Stimulated activated naive CD8-positive, alpha-beta T cell treated with anti-CD3 and anti-CD28 coated beads, Interleukin-15, Interleukin-2, amounts not matched to agents 100 ng/mL and 50 ng/mL, for 24 hours (primary cell): Measurements from ENCODE around the gene OPN3.

Experiments
- H3K27ac Mint-ChIP-seq: one replicate; pipeline ENCODE4 v1.8.0; 2021; ENCODE audit warnings: mild to moderate bottlenecking, mixed read lengths
- H3K27me3 Mint-ChIP-seq: one replicate; pipeline ENCODE4 v1.8.0; 2021; ENCODE audit warnings: mixed read lengths
- H3K36me3 Mint-ChIP-seq: one replicate; pipeline ENCODE4 v1.8.0; 2021; ENCODE audit warnings: low read depth, mixed read lengths
- H3K4me1 Mint-ChIP-seq: one replicate; pipeline ENCODE4 v1.8.0; 2021; ENCODE audit warnings: low read depth, mixed read lengths
- H3K4me3 Mint-ChIP-seq: one replicate; pipeline ENCODE4 v1.8.0; 2021; ENCODE audit warnings: mild to moderate bottlenecking, mixed read lengths
- H3K9me3 Mint-ChIP-seq: one replicate; pipeline ENCODE4 v1.8.0; 2021; ENCODE audit warnings: mixed read lengths

The OPN3 gene

DNA sequence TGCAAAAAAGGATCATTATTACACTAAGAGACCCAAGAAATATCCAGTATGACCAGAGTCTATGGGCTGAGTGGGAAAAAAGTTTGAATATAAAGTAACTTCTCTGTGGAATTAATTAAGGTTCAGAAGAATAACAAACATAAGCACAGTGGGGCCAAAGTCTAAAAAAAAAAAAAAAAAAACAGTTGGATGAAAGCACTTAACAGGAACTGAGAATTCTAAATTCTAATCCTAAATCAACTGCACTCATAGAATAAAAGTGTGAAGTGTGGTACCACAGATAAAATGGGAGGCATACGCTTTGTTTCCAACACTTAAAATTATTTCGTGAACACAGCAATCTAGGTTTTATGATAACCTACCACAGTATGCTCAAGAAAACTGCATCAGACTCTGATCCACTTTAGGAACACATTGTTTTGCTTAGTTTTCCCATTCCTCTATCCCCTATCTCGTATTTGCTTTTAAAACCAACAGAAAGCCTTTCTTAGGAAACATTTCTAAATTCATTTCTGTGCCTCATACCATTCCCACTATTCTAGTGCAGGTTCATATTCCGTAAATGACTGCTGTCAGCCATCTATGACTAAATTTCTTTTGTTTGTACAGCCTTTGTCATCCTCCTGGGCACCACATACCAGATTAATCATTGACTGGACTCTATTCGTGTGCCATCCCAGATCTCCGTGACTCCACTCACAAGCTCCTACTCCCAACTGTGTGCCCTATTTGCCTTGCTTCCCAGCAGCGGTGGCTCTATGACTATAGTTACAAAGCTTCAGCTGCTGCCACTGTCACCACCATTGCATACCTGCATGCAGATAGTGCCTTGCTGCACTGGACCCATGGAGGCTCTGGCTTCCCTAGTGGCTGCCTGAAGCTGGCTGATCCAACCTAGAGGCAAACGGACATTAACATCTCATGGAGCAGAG is 24.9 kb downstream of the OPN3 start:
- no peaks in the 10 kb centered on the region for H3K27me3 Mint-ChIP-seq
- H3K36me3 Mint-ChIP-seq: peaks cover 5% of the 10 kb centered on the region
- no peak overlapping the region for H3K27ac Mint-ChIP-seq
- peaks cover 41% of the 10 kb centered on the region for H3K4me1 Mint-ChIP-seq
- no peaks in the 10 kb centered on the region for H3K9me3 Mint-ChIP-seq
- H3K4me3 Mint-ChIP-seq: no peak overlapping the region

DNA sequence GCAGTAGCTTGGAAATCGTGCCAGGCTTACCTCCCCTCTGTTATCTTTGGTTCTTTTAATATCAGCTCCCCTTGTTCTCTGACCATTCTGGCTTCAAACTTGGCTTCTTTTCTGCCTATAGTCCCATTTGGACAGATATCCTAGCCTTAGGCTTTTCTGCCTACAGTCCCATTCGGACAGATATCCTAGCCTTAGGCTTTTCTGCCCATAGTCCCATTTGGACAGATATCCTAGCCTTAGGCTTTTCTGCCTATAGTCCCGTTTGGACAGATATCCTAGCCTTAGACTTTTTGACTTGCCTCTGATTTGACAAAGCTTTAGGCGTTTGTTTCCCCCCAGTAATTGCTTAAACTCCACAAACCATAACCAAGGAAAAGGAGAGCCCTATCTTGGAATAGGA is 25.6 kb downstream of the OPN3 start:
- no peaks in the 10 kb centered on the region for H3K27me3 Mint-ChIP-seq
- no peak overlapping the region for H3K4me3 Mint-ChIP-seq
- peaks cover 41% of the 10 kb centered on the region for H3K4me1 Mint-ChIP-seq
- no peaks in the 10 kb centered on the region for H3K9me3 Mint-ChIP-seq
- H3K36me3 Mint-ChIP-seq: peaks cover 5% of the 10 kb centered on the region
- H3K27ac Mint-ChIP-seq: no peak overlapping the region

DNA sequence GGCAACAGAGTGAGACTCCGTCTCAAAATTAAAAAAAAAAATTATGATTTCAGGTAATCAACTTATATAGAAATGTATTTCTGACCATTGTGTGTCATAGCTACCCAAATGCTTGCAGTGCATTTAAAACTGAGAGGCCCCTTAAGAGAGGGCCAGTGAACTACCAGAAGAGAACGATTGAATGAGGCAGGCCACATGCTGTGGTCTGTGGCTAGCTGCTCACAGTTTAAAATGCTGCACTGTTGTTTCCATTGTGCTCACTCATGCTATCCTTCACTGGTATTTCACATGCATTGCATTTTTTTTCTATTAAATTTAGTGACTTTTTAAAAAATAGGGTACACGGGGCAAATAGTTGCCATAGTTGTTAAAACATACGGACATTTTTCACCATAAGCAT is 26.0 kb downstream of the OPN3 start:
- Mint-ChIP-seq H3K36me3 (peaks cover 5% of the 10 kb centered on the region), H3K9me3 (no peaks in the 10 kb centered on the region), H3K4me3 (no peak overlapping the region), H3K27ac (no peak overlapping the region), H3K27me3 (no peaks in the 10 kb centered on the region), H3K4me1 (peaks cover 41% of the 10 kb centered on the region)

DNA sequence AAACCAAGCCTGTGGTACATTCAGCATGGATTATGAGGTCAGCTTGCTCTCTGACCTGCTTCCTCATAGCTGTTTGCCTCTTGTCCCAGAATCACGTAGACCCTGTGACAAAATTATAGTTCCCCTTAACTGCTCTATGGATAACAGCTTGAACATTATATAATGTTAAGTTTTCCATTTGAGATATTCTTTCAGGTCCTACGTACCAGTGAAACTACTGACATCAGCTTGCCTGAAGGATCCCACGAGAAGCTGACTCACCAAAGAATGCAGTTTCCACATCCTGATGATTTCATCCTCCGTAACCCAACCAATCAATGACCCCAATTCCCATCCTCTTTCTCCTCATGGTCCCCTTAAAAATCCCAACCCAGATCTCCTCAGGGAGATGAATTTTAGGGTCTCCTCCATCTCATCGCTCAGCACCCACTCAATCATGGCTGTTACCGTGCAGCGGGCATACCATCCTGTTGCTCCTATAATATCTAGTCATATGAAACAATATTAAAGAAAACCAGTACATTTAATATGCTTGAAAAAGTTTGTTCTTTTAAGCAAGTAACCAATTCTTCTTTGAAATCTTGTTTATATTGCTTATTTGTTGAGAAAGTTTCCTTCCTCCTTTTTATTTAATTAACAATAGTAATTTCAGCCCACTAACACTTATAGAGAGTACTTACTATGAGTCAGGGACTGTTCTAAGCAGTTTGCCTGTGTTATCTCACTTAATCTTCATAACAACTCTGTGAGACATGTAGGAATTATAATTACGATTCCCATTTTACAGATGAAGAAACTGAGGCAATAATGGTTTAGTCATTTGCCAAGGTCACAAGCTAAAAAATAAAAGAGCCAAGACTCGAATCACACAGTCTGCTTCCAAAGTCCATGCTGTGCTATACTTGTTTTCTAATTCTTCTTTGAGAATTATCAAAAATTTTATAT is 27.4 kb downstream of the OPN3 start:
- Mint-ChIP-seq H3K36me3 (peaks cover 5% of the 10 kb centered on the region), H3K9me3 (no peaks in the 10 kb centered on the region), H3K27me3 (no peaks in the 10 kb centered on the region), H3K4me3 (no peak overlapping the region), H3K4me1 (peaks cover 42% of the 10 kb centered on the region), H3K27ac (peak overlapping the region; percentile 73)

DNA sequence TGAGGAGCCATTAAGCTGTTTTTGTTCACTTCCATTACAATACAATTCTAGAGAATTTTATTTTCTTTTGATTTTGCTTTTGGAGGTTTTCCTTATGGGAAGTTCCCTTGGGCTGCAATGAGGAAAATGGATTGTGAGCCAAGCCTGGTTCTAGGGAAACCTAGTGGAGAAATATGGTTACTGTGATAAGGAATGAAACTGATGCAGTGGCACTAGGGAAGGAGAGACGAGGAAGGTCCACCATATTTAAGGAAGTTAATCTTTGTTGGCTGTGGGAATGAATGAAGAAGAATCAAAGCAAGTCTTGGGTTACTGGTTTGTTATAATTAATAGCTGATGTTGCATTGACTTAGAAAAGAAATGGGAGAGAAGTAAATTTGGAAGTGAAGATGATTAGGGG is 28.4 kb downstream of the OPN3 start:
- Mint-ChIP-seq H3K4me1 (peaks cover 34% of the 10 kb centered on the region), H3K27me3 (no peaks in the 10 kb centered on the region), H3K9me3 (no peaks in the 10 kb centered on the region)

DNA sequence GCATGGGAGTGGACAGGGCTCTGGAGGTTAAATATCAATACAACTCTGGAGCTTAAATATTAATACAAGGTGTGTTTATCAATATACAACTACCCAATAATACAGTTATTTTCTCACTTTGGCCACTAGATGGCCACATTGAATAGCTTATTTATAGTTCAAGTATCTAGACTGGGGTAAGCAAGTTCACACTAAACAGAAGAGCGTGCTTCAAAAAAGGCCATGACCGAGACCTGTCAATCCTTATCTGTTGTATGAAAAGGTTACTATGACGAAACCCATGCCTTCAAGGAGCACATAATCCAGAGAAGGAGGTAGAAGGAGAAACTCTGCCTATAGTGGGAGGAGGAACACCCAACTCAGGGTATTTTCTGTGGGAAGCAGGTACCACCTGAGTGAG is 29.1 kb downstream of the OPN3 start:
- peaks cover 34% of the 10 kb centered on the region for H3K4me1 Mint-ChIP-seq
- no peak overlapping the region for H3K4me3 Mint-ChIP-seq
- H3K27ac Mint-ChIP-seq: no peak overlapping the region
- H3K9me3 Mint-ChIP-seq: no peaks in the 10 kb centered on the region
- no peaks in the 10 kb centered on the region for H3K36me3 Mint-ChIP-seq
- no peaks in the 10 kb centered on the region for H3K27me3 Mint-ChIP-seq

More for the DNA sequence above, 28.4 kb downstream of the OPN3 start:
- no peaks in the 10 kb centered on the region for H3K36me3 Mint-ChIP-seq
- no peak overlapping the region for H3K4me3 Mint-ChIP-seq
- no peak overlapping the region for H3K27ac Mint-ChIP-seq

DNA sequence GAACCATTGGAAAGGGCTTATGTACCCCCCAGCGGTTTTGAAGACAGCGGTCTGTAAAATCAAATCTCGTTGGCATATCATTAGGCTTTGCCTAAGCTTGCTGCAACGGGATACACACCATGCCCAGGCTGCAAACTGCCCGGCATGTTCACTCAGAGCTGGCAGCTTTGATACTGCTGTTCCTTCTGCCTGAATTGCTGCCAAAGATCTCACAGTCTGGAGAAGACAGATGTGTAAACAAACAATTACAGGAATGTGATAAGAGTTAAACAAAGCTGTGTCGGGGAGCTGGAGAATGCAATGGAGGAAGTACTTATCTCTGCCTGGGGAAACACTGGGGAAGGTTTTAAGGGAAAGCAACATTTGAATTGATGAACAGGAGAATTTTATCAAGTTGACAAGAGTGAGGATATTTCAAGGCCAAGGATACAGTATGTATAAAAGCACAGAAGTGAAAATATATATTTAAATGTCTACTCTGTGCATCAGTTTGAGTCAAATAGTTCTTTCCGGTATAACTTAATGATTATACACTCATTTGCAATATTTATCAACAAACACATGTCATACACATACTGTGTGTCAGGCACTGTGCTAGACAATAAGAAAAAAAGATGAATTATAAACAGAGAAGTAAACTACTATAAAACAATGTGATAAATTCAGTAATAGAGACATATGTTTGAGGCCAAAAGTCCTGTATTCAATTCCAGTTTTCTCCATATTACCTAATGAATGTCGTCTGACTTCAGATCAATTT is 29.9 kb downstream of the OPN3 start:
- Mint-ChIP-seq H3K9me3 (no peaks in the 10 kb centered on the region), H3K27ac (no peak overlapping the region), H3K27me3 (no peaks in the 10 kb centered on the region), H3K36me3 (no peaks in the 10 kb centered on the region), H3K4me1 (peaks cover 34% of the 10 kb centered on the region), H3K4me3 (no peak overlapping the region)

DNA sequence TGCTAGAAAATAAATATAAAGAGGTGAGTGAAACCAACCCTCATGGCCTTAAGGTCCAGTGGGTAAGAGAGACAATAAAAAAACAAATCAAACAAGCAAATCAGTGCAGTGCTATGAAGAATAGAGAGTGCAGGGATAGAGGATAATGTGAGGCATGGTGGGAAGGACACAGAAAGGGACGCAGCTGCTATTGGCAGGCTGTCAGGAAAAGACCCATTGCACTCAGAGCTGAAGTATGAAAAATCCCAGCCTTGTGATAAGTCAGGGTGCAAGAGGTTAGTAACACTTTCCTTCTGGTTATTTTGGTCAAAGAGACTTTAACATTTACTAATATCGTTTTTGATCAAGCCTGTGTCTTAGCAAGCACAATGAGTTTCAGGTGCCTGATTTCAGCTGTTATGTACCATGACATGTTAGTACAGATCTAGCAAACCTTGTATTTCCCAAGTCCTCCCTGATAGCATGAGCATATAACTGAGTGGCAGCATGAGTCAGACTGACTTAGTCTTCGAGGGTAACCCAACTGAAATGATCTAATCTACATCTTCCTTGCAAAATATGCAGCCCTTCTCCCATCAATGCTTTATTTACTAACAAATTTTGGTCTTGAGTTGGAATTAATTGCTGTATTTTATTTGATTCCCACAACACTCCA is 31.7 kb downstream of the OPN3 start:
- H3K4me3 Mint-ChIP-seq: no peak overlapping the region
- no peaks in the 10 kb centered on the region for H3K27me3 Mint-ChIP-seq
- H3K36me3 Mint-ChIP-seq: peaks cover 6% of the 10 kb centered on the region
- no peak overlapping the region for H3K27ac Mint-ChIP-seq
- H3K9me3 Mint-ChIP-seq: no peaks in the 10 kb centered on the region
- H3K4me1 Mint-ChIP-seq: peaks cover 30% of the 10 kb centered on the region

DNA sequence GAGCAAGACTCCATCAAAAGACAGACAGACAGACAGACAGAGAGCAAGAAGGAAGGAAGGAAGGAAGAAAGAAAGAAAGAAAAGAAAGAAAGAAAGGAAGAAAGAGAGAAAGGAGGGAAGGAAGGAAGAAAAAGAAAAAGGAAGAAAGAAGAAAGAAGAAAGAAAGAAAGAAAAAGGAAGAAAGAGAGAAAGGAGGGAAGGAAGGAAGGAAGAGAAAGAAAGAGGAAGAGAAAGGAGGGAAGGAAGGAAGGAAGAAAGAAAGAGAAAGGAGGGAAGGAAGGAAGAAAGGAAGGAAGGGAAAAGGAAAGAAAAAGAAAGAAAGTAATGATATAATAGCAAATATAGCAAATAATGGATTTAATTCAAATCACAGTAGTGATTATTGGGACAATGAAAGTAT is 32.7 kb downstream of the OPN3 start:
- peaks cover 26% of the 10 kb centered on the region for H3K4me1 Mint-ChIP-seq
- H3K36me3 Mint-ChIP-seq: peaks cover 15% of the 10 kb centered on the region
- H3K4me3 Mint-ChIP-seq: no peak overlapping the region
- no peak overlapping the region for H3K27ac Mint-ChIP-seq
- no peaks in the 10 kb centered on the region for H3K9me3 Mint-ChIP-seq
- no peaks in the 10 kb centered on the region for H3K27me3 Mint-ChIP-seq

DNA sequence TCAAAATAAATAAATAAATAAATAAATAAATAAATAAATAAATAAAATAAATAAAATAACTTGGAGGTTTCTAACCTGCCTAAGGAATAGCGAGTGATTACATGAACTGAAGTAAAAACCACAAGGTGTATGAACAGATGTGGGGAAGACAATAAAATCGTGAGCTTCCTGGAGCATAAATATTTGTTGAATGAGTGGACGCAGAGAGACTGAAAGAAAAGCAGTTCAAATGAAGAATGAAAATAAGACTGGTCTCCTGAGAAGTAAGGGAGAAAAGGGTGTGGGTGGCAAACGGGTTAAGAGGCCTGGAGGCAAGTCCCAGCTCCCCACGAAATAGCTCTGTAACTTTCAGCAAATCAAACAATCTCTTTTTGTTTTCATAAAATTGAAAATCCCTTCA is 33.6 kb downstream of the OPN3 start:
- Mint-ChIP-seq H3K27ac (no peak overlapping the region), H3K9me3 (no peaks in the 10 kb centered on the region), H3K36me3 (peaks cover 24% of the 10 kb centered on the region), H3K4me3 (no peak overlapping the region), H3K4me1 (peaks cover 24% of the 10 kb centered on the region), H3K27me3 (no peaks in the 10 kb centered on the region)

DNA sequence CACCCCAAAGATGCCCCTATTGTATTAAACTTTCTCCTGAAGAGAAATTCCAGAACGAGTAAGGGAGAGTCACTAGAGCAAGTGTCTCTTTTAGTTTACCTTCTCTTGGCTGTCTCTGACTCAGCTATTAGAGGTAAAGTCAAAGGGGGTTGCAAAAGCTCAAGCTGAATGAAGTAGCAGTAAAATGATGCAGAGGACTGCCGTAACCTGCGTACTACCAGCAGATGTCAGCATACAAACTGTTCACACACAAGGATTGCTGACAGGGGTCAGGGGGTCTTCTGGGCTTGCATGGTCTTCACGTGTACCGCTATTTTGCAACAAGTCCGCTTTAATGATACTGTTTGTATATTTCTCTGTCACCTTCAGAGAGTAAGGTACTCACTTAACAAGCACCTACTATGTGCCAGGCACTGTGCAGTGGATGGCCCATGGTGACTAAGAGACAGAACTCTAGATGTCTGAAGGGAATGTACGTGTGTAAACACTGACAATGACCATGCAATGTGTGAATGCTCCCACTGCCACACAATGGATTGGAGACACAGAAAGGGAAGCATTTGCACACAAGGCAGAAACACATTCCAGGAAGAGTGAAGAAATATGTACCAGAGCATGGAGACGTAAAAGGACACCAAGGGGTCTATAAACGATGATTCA is 34.9 kb downstream of the OPN3 start:
- Mint-ChIP-seq H3K27me3 (no peaks in the 10 kb centered on the region), H3K36me3 (peaks cover 30% of the 10 kb centered on the region), H3K4me1 (peaks cover 30% of the 10 kb centered on the region), H3K4me3 (no peak overlapping the region), H3K27ac (no peak overlapping the region), H3K9me3 (no peaks in the 10 kb centered on the region)

DNA sequence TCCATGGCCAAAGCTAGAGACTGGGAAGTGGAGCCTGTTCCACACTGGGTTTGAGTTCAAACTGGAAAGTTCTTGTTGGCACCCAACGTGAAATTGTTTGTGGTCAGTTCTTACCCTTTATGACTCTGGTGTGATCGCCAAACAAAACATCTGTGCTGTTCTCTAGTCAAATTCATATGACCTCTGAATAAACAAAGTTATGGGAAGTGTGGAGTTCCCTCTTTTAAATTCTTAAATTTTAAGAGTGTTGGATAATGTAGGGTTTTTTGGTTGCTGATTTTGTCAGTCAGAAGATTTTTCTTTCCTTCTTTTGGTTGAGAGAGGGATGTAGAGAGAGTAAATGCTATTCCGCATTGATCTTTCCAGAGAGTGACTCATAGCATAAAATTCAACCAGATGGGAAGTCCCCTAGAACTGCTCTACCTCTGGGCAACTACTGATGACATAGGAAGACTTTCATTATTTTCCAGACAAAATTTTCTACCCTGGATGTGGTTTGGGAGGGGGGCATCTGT is 36.4 kb downstream of the OPN3 start:
- H3K27ac Mint-ChIP-seq: peak overlapping the region; percentile 64
- H3K4me3 Mint-ChIP-seq: no peak overlapping the region
- no peaks in the 10 kb centered on the region for H3K27me3 Mint-ChIP-seq
- H3K36me3 Mint-ChIP-seq: peaks cover 30% of the 10 kb centered on the region
- no peaks in the 10 kb centered on the region for H3K9me3 Mint-ChIP-seq
- peaks cover 29% of the 10 kb centered on the region for H3K4me1 Mint-ChIP-seq

DNA sequence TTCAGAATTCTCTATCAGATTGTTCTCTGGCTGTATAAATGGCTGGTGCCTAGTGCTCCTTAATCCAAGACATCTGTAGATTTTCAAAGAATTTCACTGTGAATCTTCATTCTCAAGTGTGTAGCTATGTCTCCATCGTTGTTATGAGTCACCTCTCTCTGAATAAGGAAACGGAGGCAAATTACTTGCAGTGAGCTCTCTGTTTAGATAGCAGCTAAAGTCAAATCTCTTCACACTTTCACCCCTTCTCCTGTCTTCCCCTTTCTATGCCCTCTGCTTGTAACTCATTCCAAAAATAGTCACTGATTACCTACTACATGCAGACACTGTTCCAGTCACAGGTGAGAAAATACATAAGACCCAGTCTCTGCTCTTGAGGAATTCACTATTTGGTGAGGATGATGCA is 39.7 kb downstream of the OPN3 start:
- Mint-ChIP-seq H3K4me1 (peaks cover 30% of the 10 kb centered on the region), H3K4me3 (no peak overlapping the region), H3K27me3 (no peaks in the 10 kb centered on the region), H3K27ac (peak overlapping the region; percentile 17), H3K9me3 (no peaks in the 10 kb centered on the region), H3K36me3 (peaks cover 45% of the 10 kb centered on the region)

DNA sequence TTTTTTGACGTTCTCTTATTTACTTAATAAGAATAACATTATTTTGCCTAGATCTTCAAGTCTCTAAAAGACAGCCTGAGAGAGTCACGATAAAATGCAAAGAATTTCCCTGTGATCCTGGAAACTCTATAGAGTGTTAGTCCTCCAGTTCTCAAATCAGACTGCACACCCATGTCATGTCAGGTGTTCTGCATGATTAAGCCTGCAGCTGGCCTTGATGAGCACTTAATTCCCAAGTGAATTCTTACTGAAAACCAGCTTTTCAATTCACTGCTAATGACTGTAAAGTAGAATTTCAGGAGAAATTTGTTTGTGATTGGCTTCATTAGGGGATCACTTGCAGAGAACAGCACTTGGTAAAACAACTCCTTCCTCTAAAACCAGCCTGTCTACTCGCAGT is 41.9 kb downstream of the OPN3 start:
- no peaks in the 10 kb centered on the region for H3K27me3 Mint-ChIP-seq
- H3K36me3 Mint-ChIP-seq: peaks cover 55% of the 10 kb centered on the region
- peak overlapping the region; percentile 10 for H3K27ac Mint-ChIP-seq
- no peaks in the 10 kb centered on the region for H3K9me3 Mint-ChIP-seq
- no peak overlapping the region for H3K4me3 Mint-ChIP-seq
- peaks cover 21% of the 10 kb centered on the region for H3K4me1 Mint-ChIP-seq
